ENCODE results near the gene ITGAD. TPM values are rescaled to one million over a fixed set of nuclear protein-coding genes. Genes with fewer than 3 reads are reported as not detected.

ITGAD gene
- total RNA-seq, 1 experiment from 2014 or later, result not detected

- DNase-seq (ENCODE audit: low read depth), result no peak
These were observed 81.9 kb downstream of the ITGAD start for GRCh38 chr16:31474773-31475738.

DNA sequence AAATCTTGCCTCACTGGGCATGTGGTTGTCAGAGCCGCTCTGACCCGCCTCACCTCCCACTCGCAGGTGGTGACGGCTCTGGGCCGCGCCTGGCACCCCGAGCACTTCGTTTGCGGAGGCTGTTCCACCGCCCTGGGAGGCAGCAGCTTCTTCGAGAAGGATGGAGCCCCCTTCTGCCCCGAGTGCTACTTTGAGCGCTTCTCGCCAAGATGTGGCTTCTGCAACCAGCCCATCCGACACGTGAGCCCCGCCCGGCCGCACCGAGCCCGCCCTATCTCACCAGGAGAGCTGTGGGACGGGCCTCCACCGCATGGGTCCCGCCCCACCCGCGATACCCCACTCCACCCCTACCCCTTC is 82.8 kb downstream of the ITGAD start:
- no peak for DNase-seq (ENCODE audit: low read depth)

Other genes starting within 250 kb of the ITGAD start
- 0.77 and 2.0 TPM in 2 replicates for gene PRSS36, start 243.3 kb upstream of the ITGAD start, total RNA-seq (2014; rRNA removed; shearing (Covaris generic))
- gene FUS, start 213.2 kb upstream of the ITGAD start, total RNA-seq (2014; rRNA removed; shearing (Covaris generic)), result 21.7 and 34.0 TPM in 2 replicates
- 0.63 and 0.72 TPM in 2 replicates for gene PYCARD, start 190.6 kb upstream of the ITGAD start, total RNA-seq (2014; rRNA removed; shearing (Covaris generic))
- gene TRIM72, start 179.2 kb upstream of the ITGAD start, total RNA-seq (2014; rRNA removed; shearing (Covaris generic)), result 0.06 TPM in 1 of 2 replicates, not detected in the other
- not detected in 2 replicates for gene PYDC1, start 176.2 kb upstream of the ITGAD start, total RNA-seq (2014; rRNA removed; shearing (Covaris generic))
- 0.02 and 0.03 TPM in 2 replicates for gene ITGAM, start 133.4 kb upstream of the ITGAD start, total RNA-seq (2014; rRNA removed; shearing (Covaris generic))
- 2.1 and 2.7 TPM in 2 replicates for gene ITGAX, start 38.2 kb upstream of the ITGAD start, total RNA-seq (2014; rRNA removed; shearing (Covaris generic))
- gene COX6A2, start 35.0 kb downstream of the ITGAD start, total RNA-seq (2014; rRNA removed; shearing (Covaris generic)), result not detected in 2 replicates
- not detected in 2 replicates for gene ZNF843, start 49.5 kb downstream of the ITGAD start, total RNA-seq (2014; rRNA removed; shearing (Covaris generic))
- gene ARMC5, start 66.2 kb downstream of the ITGAD start, total RNA-seq (2014; rRNA removed; shearing (Covaris generic)), result 19.8 and 21.5 TPM in 2 replicates
- gene TGFB1I1, start 78.8 kb downstream of the ITGAD start, total RNA-seq (2014; rRNA removed; shearing (Covaris generic)), result 35.9 and 90.6 TPM in 2 replicates
- gene SLC5A2, start 89.8 kb downstream of the ITGAD start, total RNA-seq (2014; rRNA removed; shearing (Covaris generic)), result not detected in 2 replicates
- 33.2 and 43.9 TPM in 2 replicates for gene RUSF1, start 115.1 kb downstream of the ITGAD start, total RNA-seq (2014; rRNA removed; shearing (Covaris generic))
- not detected in 2 replicates for gene AHSP, start 134.6 kb downstream of the ITGAD start, total RNA-seq (2014; rRNA removed; shearing (Covaris generic))